HCT116 (cell line): ENCODE measurements around the gene KCTD4. TPM values are rescaled to one million over a fixed set of nuclear protein-coding genes. Genes with fewer than 3 reads are reported as not detected.

ENCODE experiments used
- ATAC-seq: fragments of 200-7000 bp; cut with Tn5 transposase; 2 replicates; pipeline ENCODE4 v1.9.1; 2020; ENCODE audit warnings: mild to moderate bottlenecking, moderate library complexity
- BruUV-seq: library from RNA; stranded (reverse); fragments of 400-500 nt; replicated peaks from 2 replicates; lab custom pipeline; 2021; lab: Mats Ljungman, UMichigan
- CTCF ChIA-PET: fragments of 300-600 bp; sonication (Branson Sonifier 250); formaldehyde crosslinking; loops from one replicate; lab custom pipeline; 2021; ENCODE audit warnings: antibody characterized with exemption; lab: Charles Lee
- POLR2A ChIA-PET: fragments of 300-600, 350-600 bp; sonication (Branson Sonifier 250); formaldehyde crosslinking; loops from one replicate; lab custom pipeline; 2021; ENCODE audit warnings: antibody characterized with exemption; lab: Charles Lee
- RAD21 ChIA-PET, 2 experiments: fragments of 300-600 bp; sonication (Branson Sonifier 250); formaldehyde crosslinking; loops; one replicate each; lab custom pipeline; 2023; ENCODE audit warnings: low total read pairs in 2 of 2; ENCODE audit not compliant: uncharacterized antibody in 2 of 2, unreplicated experiment in 2 of 2, low non-redundant PET in 1 of 2; lab: Charles Lee
- DNase-seq: peaks from one replicate; pipeline ENCODE4 v3.0.0-alpha.2; 2010; ENCODE audit warnings: low read depth, low spot score
- H2AFZ ChIP-seq: fragments of 200-600 bp; shearing (Covaris generic), sonication (generic); 2 replicates; pipeline ENCODE4 v1.6.1; 2017; ENCODE audit warnings: low read depth, mixed run types, mixed read lengths, antibody characterized with exemption, low read length; ENCODE audit not compliant: poor library complexity, severe bottlenecking
- H3K27ac ChIP-seq: 2 replicates; pipeline ENCODE4 v1.5.1; 2012; ENCODE audit warnings: low read depth, low read length
- H3K27me3 ChIP-seq: fragments of 200-600 bp; sonication (generic); 2 replicates; pipeline ENCODE4 v1.6.1; 2016; ENCODE audit warnings: mixed run types, low read length, mixed read lengths; ENCODE audit not compliant: insufficient read depth
- H3K36me3 ChIP-seq, 2 experiments: fragments of 200-500 bp in 1 of 2; fragments of 200-600 bp in 1 of 2; sonication (Bioruptor generic) in 1 of 2; sonication (generic) in 1 of 2; 2 replicates each; pipeline versions ENCODE4 v1.5.1 to v1.6.1; 2014 to 2016; ENCODE audit warnings: low read length in 2 of 2, inconsistent platforms in 1 of 2, mixed read lengths in 1 of 2, mixed run types in 1 of 2; ENCODE audit not compliant: insufficient read depth in 2 of 2, control insufficient read depth in 1 of 2
- H3K4me1 ChIP-seq, 2 experiments: fragments of 200-600 bp in 1 of 2; sonication (generic) in 1 of 2; 2 replicates each; pipeline versions ENCODE4 v1.5.1 to v1.6.1; 2012 to 2017; ENCODE audit warnings: low read length in 2 of 2, inconsistent platforms in 1 of 2, mild to moderate bottlenecking in 1 of 2, mixed read lengths in 1 of 2, mixed run types in 1 of 2, moderate library complexity in 1 of 2; ENCODE audit not compliant: insufficient read depth in 2 of 2, control insufficient read depth in 1 of 2
- H3K4me2 ChIP-seq: fragments of 200-600 bp; sonication (generic); 2 replicates; pipeline ENCODE4 v1.6.1; 2017; ENCODE audit warnings: mixed run types, low read length, mixed read lengths
- H3K4me3 ChIP-seq, 2 experiments: fragments of 200-600 bp in 1 of 2; sonication (generic) in 1 of 2; replicated peaks in 1 of 2; 2 replicates each; pipeline ENCODE4 v1.5.1; 2011 to 2016; ENCODE audit warnings: low read length in 2 of 2, control low read depth in 1 of 2, low read depth in 1 of 2, mild to moderate bottlenecking in 1 of 2, mixed read lengths in 1 of 2, mixed run types in 1 of 2
- H3K79me2 ChIP-seq: fragments of 200-600 bp; sonication (generic); 2 replicates; pipeline ENCODE4 v1.6.1; 2017; ENCODE audit warnings: mild to moderate bottlenecking, mixed run types, low read length, moderate library complexity, mixed read lengths; ENCODE audit not compliant: insufficient read depth
- H3K9ac ChIP-seq: fragments of 200-600 bp; sonication (generic); 2 replicates; pipeline ENCODE4 v1.6.1; 2016; ENCODE audit warnings: low read length, mixed read lengths
- H3K9me2 ChIP-seq: fragments of 200-600 bp; sonication (generic), shearing (Covaris generic); 2 replicates; pipeline ENCODE4 v1.6.1; 2017; ENCODE audit warnings: mixed run types, mild to moderate bottlenecking, moderate library complexity; ENCODE audit not compliant: insufficient read depth
- H3K9me3 ChIP-seq, 2 experiments: fragments of 200-500 bp in 1 of 2; fragments of 200-600 bp in 1 of 2; sonication (Bioruptor generic) in 1 of 2; sonication (generic) in 1 of 2; 2 replicates each; pipeline ENCODE4 v1.6.1; 2014 to 2017; ENCODE audit warnings: low read length in 2 of 2, mixed read lengths in 2 of 2, inconsistent platforms in 1 of 2, low read depth in 1 of 2, mild to moderate bottlenecking in 1 of 2, mixed run types in 1 of 2, moderate library complexity in 1 of 2; ENCODE audit not compliant: control insufficient read depth in 1 of 2, insufficient read depth in 1 of 2
- H4K20me1 ChIP-seq: fragments of 200-600 bp; sonication (generic), shearing (Covaris generic); 2 replicates; pipeline ENCODE4 v1.6.1; 2017; ENCODE audit warnings: mixed run types, mild to moderate bottlenecking, moderate library complexity; ENCODE audit not compliant: insufficient read depth
- CBX3 ChIP-seq: IDR thresholded peaks from 2 replicates; pipeline ENCODE4 v1.6.1; 2012; ENCODE audit warnings: low read depth
- ELF1 ChIP-seq: IDR thresholded peaks from 2 replicates; pipeline ENCODE4 v1.6.1; 2012; ENCODE audit warnings: low read depth, borderline replicate concordance
- EZH2 ChIP-seq: fragments of 200-600 bp; sonication (generic); IDR thresholded peaks from 2 replicates; pipeline ENCODE4 v1.6.1; 2017; ENCODE audit warnings: antibody characterized with exemption, mixed run types
- POLR2A ChIP-seq: IDR thresholded peaks from 2 replicates; pipeline ENCODE4 v1.7.0; 2011; ENCODE audit warnings: borderline replicate concordance; ENCODE audit not compliant: insufficient read depth, insufficient read length; ENCODE audit errors: extremely low read depth
- RAD21 ChIP-seq: IDR thresholded peaks from 2 replicates; pipeline ENCODE4 v1.6.1; 2012; ENCODE audit warnings: low read depth, mild to moderate bottlenecking
- SRF ChIP-seq: IDR thresholded peaks from 2 replicates; pipeline ENCODE4 v1.6.1; 2012; ENCODE audit warnings: low read depth
- TCF7L2 ChIP-seq: IDR thresholded peaks from 2 replicates; pipeline ENCODE4 v1.7.0; 2011; ENCODE audit warnings: borderline replicate concordance, inconsistent platforms; ENCODE audit not compliant: insufficient read depth, insufficient read length; ENCODE audit errors: extremely low read depth
- intact Hi-C: fragments of 100-400 bp; cut with micrococcal nuclease; formaldehyde crosslinking; loops from 2 replicates; pipeline ENCODE4 v1.10.0; 2022
- total RNA-seq: library from RNA; stranded (reverse); gene quantifications from one replicate; pipeline ENCODE4 v1.2.1, GENCODE V29; 2021; ENCODE audit not compliant: unreplicated experiment
- TF ChIP-seq, protein P1 (sequence below): IDR thresholded peaks from 2 replicates; pipeline ENCODE4 v1.6.1; 2012
- TF ChIP-seq, protein P2 (sequence below): IDR thresholded peaks from 2 replicates; pipeline ENCODE4 v1.6.1; 2012; ENCODE audit warnings: low read depth
- TF ChIP-seq, protein P3 (sequence below): IDR thresholded peaks from 2 replicates; pipeline ENCODE4 v1.6.1; 2012

Gene KCTD4
- total RNA-seq, 1 experiment from 2014 or later, result not detected

DNA sequence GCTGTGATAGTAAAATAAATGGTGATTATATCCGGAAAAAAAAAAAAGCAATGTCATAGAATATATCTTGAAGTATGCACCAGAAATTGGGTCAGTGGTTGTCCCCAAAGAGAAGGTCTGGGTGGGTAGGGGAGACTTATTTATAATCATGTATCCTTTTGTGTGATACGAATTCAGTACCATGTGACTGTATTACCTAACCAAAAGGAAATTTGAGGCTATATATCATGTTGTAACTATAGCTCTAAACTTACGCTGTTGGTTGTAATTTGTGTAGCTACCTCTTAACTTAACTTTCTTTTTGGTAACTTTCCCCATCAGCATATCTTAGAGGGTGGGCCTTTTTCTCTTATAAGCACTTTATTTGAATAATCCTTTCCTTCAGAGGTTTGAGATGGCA lies 25.2 kb upstream of the KCTD4 start:
- Histone ChIP-seq H3K4me3 (no peak overlapping the region), H3K27ac (no peak overlapping the region), H3K4me1 (peaks cover under 1 to 29% of the 10 kb centered on the region in 2 experiments; a peak in 3 of 4 replicates), H3K9ac (no peak overlapping the region), H3K79me2 (peaks cover 58% of the 10 kb centered on the region), H3K9me2 (no peaks in the 10 kb centered on the region), H3K9me3 (no peaks in the 10 kb centered on the region), H3K36me3 (no peaks in the 10 kb centered on the region), H3K4me2 (no peak overlapping the region), H4K20me1 (no peaks in the 10 kb centered on the region), H3K27me3 (no peaks in the 10 kb centered on the region), H2AFZ (no peak overlapping the region)
- no TSS peak for BruUV-seq
- CTCF ChIA-PET, result no interaction called here
- TF ChIP-seq EZH2 (no peak), RAD21 (no peak), TCF7L2 (no peak), SRF (no peak), ELF1 (no peak)
- DNase-seq, result no peak
- POLR2A ChIA-PET, result no interaction called here
- intact Hi-C loops, result no loop called here
- no peak for ATAC-seq
- RAD21 ChIA-PET, result no interaction called here

DNA sequence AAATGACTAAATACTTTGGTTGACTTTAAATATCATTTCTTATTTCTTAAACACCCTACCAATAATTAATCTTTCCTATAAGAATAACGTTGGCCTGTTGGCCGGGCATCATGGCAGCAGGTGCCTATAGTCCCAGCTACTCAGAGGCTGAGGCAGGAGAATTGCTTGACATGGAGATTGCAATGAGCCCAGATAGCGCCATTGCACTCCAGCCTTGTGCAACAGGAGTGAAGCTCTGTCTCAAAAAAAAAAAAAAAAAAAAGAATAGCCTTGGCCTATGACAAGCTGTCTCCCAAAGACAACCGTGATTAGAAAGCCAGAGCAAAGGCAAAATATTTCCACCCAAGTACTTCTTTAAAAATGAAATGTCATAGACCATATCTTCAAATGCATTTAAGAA lies 24.5 kb upstream of the KCTD4 start:
- no peak overlapping the region for H3K27ac ChIP-seq
- POLR2A ChIA-PET, result no interaction called here
- H3K9me2 ChIP-seq, result no peaks in the 10 kb centered on the region
- H2AFZ ChIP-seq, result no peak overlapping the region
- TF ChIP-seq, protein P1, sequence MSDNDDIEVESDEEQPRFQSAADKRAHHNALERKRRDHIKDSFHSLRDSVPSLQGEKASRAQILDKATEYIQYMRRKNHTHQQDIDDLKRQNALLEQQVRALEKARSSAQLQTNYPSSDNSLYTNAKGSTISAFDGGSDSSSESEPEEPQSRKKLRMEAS, result no peak
- TF ChIP-seq, protein P2, sequence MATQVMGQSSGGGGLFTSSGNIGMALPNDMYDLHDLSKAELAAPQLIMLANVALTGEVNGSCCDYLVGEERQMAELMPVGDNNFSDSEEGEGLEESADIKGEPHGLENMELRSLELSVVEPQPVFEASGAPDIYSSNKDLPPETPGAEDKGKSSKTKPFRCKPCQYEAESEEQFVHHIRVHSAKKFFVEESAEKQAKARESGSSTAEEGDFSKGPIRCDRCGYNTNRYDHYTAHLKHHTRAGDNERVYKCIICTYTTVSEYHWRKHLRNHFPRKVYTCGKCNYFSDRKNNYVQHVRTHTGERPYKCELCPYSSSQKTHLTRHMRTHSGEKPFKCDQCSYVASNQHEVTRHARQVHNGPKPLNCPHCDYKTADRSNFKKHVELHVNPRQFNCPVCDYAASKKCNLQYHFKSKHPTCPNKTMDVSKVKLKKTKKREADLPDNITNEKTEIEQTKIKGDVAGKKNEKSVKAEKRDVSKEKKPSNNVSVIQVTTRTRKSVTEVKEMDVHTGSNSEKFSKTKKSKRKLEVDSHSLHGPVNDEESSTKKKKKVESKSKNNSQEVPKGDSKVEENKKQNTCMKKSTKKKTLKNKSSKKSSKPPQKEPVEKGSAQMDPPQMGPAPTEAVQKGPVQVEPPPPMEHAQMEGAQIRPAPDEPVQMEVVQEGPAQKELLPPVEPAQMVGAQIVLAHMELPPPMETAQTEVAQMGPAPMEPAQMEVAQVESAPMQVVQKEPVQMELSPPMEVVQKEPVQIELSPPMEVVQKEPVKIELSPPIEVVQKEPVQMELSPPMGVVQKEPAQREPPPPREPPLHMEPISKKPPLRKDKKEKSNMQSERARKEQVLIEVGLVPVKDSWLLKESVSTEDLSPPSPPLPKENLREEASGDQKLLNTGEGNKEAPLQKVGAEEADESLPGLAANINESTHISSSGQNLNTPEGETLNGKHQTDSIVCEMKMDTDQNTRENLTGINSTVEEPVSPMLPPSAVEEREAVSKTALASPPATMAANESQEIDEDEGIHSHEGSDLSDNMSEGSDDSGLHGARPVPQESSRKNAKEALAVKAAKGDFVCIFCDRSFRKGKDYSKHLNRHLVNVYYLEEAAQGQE, result no peak
- TF ChIP-seq, protein P3, sequence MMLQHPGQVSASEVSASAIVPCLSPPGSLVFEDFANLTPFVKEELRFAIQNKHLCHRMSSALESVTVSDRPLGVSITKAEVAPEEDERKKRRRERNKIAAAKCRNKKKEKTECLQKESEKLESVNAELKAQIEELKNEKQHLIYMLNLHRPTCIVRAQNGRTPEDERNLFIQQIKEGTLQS, result no peak
- TF ChIP-seq CBX3 (no peak), ELF1 (no peak), POLR2A (no peak)
- H3K79me2 ChIP-seq, result peaks cover 65% of the 10 kb centered on the region
- H3K27me3 ChIP-seq, result no peaks in the 10 kb centered on the region
- intact Hi-C loops, result no loop called here
- BruUV-seq, result no TSS peak
- no peak overlapping the region for H3K4me2 ChIP-seq
- no peaks in the 10 kb centered on the region for H3K9me3 ChIP-seq
- no peak for ATAC-seq
- RAD21 ChIA-PET, result no interaction called here
- peaks cover 7 to 35% of the 10 kb centered on the region in 2 experiments for H3K4me1 ChIP-seq
- no peaks in the 10 kb centered on the region for H4K20me1 ChIP-seq
- CTCF ChIA-PET, result no interaction called here
- no peak for DNase-seq
- no peaks in the 10 kb centered on the region for H3K36me3 ChIP-seq
- H3K9ac ChIP-seq, result no peak overlapping the region
- no peak overlapping the region for H3K4me3 ChIP-seq
